HUES48 (cell line): ENCODE results near the gene MYO1A.
"Not testable (repeated sequence)": the region's sequence is repeated elsewhere in the genome, so short reads cannot be mapped to it uniquely, and the experiment has no call there.

ENCODE experiments used
- H3K27ac ChIP-seq: one replicate; pipeline ENCODE4 v1.7.0; 2013; ENCODE audit warnings: low read depth, low read length, inconsistent platforms
- H3K27me3 ChIP-seq: 2 replicates; pipeline ENCODE4 v1.6.1; 2013; ENCODE audit warnings: mild to moderate bottlenecking, low read length; ENCODE audit not compliant: control insufficient read depth, insufficient read depth
- H3K36me3 ChIP-seq: 2 replicates; pipeline ENCODE4 v1.6.1; 2013; ENCODE audit warnings: low read length; ENCODE audit not compliant: control insufficient read depth, insufficient read depth
- H3K4me1 ChIP-seq: 2 replicates; pipeline ENCODE4 v1.6.1; 2013; ENCODE audit warnings: mild to moderate bottlenecking, low read length; ENCODE audit not compliant: control insufficient read depth, insufficient read depth
- H3K4me3 ChIP-seq: 2 replicates; pipeline ENCODE4 v1.5.1; 2013; ENCODE audit warnings: mild to moderate bottlenecking, low read depth, low read length
- H3K9ac ChIP-seq: 2 replicates; pipeline ENCODE4 v1.6.1; 2013; ENCODE audit warnings: mild to moderate bottlenecking, low read depth, low read length, moderate library complexity
- H3K9me3 ChIP-seq: 2 replicates; pipeline ENCODE4 v1.6.1; 2013; ENCODE audit warnings: low read length; ENCODE audit not compliant: control insufficient read depth, insufficient read depth

Gene MYO1A

GRCh38 chr12:56989861-56990610 is 59.9 kb downstream of the MYO1A start:
- Histone ChIP-seq H3K9ac (no peak overlapping the region), H3K36me3 (no peaks in the 10 kb centered on the region), H3K9me3 (no peaks in the 10 kb centered on the region), H3K27ac (no peak overlapping the region), H3K4me1 (peaks cover 10% of the 10 kb centered on the region; the same call in 1 of the 2 replicates), H3K27me3 (no peaks in the 10 kb centered on the region), H3K4me3 (no peak overlapping the region)

- H3K9ac ChIP-seq: no peak overlapping the region
- H3K36me3 ChIP-seq: no peaks in the 10 kb centered on the region
- no peaks in the 10 kb centered on the region for H3K9me3 ChIP-seq
- no peaks in the 10 kb centered on the region for H3K27me3 ChIP-seq
- H3K4me3 ChIP-seq: no peak overlapping the region
- peaks cover 10% of the 10 kb centered on the region; the same call in 1 of the 2 replicates for H3K4me1 ChIP-seq
- no peak overlapping the region for H3K27ac ChIP-seq
Measured at GRCh38 chr12:56988207-56988739, 61.7 kb downstream of the MYO1A start.

- H3K4me3 ChIP-seq: no peak overlapping the region
- H3K27me3 ChIP-seq: no peaks in the 10 kb centered on the region
- no peak overlapping the region for H3K9ac ChIP-seq
- no peaks in the 10 kb centered on the region for H3K36me3 ChIP-seq
- peaks cover 10% of the 10 kb centered on the region; the same call in 1 of the 2 replicates for H3K4me1 ChIP-seq
- H3K9me3 ChIP-seq: no peaks in the 10 kb centered on the region
- H3K27ac ChIP-seq: no peak overlapping the region
Measured at GRCh38 chr12:56987551-56988053, 62.3 kb downstream of the MYO1A start.

GRCh38 chr12:56987011-56987410 is 62.9 kb downstream of the MYO1A start:
- H3K9ac ChIP-seq: no peak overlapping the region
- H3K4me3 ChIP-seq: no peak overlapping the region
- H3K9me3 ChIP-seq: no peaks in the 10 kb centered on the region
- no peaks in the 10 kb centered on the region for H3K27me3 ChIP-seq
- no peak overlapping the region for H3K27ac ChIP-seq
- H3K4me1 ChIP-seq: peaks cover 10% of the 10 kb centered on the region; the same call in 1 of the 2 replicates
- no peaks in the 10 kb centered on the region for H3K36me3 ChIP-seq

- peaks cover 10% of the 10 kb centered on the region; the same call in 1 of the 2 replicates for H3K4me1 ChIP-seq
- not testable (repeated sequence) for H3K9me3 ChIP-seq, H3K9ac ChIP-seq, H3K36me3 ChIP-seq, H3K4me3 ChIP-seq, H3K27ac ChIP-seq, H3K27me3 ChIP-seq
Measured at GRCh38 chr12:56985714-56986113, 64.2 kb downstream of the MYO1A start.

GRCh38 chr12:56983386-56983785 is 66.5 kb downstream of the MYO1A start:
- no peaks in the 10 kb centered on the region for H3K36me3 ChIP-seq
- H3K4me1 ChIP-seq: peaks cover 7% of the 10 kb centered on the region; the same call in 1 of the 2 replicates
- H3K27me3 ChIP-seq: no peaks in the 10 kb centered on the region
- no peak overlapping the region for H3K9ac ChIP-seq
- H3K9me3 ChIP-seq: no peaks in the 10 kb centered on the region
- H3K27ac ChIP-seq: no peak overlapping the region
- no peak overlapping the region for H3K4me3 ChIP-seq

- not testable (repeated sequence) for H3K9me3 ChIP-seq, H3K4me1 ChIP-seq, H3K36me3 ChIP-seq, H3K27me3 ChIP-seq, H3K4me3 ChIP-seq, H3K27ac ChIP-seq, H3K9ac ChIP-seq
Measured at GRCh38 chr12:56982578-56983236, 67.2 kb downstream of the MYO1A start.

- H3K27ac ChIP-seq: no peak overlapping the region
- H3K27me3 ChIP-seq: no peaks in the 10 kb centered on the region
Measured at GRCh38 chr12:56980941-56981530, 68.9 kb downstream of the MYO1A start.

GRCh38 chr12:56980268-56980667 is 69.7 kb downstream of the MYO1A start:
- Histone ChIP-seq H3K9me3 (no peaks in the 10 kb centered on the region), H3K4me3 (no peak overlapping the region), H3K27me3 (no peaks in the 10 kb centered on the region), H3K36me3 (no peaks in the 10 kb centered on the region), H3K27ac (no peak overlapping the region), H3K4me1 (no peaks in the 10 kb centered on the region), H3K9ac (no peak overlapping the region)

More at GRCh38 chr12:56980941-56981530, 68.9 kb downstream of the MYO1A start:
- Histone ChIP-seq H3K36me3 (no peaks in the 10 kb centered on the region), H3K4me1 (no peaks in the 10 kb centered on the region), H3K9me3 (no peaks in the 10 kb centered on the region), H3K4me3 (no peak overlapping the region), H3K9ac (no peak overlapping the region)

- no peak overlapping the region for H3K4me3 ChIP-seq
- no peaks in the 10 kb centered on the region for H3K9me3 ChIP-seq
- no peaks in the 10 kb centered on the region for H3K4me1 ChIP-seq
- H3K9ac ChIP-seq: no peak overlapping the region
- no peak overlapping the region for H3K27ac ChIP-seq
- H3K27me3 ChIP-seq: no peaks in the 10 kb centered on the region
- no peaks in the 10 kb centered on the region for H3K36me3 ChIP-seq
Measured at GRCh38 chr12:56979628-56980027, 70.3 kb downstream of the MYO1A start.
